GM21528 (cell line): ENCODE data around the gene CDH5.

Experiments used
- ATAC-seq: cut with Tn5 transposase; IDR thresholded peaks from one replicate; pipeline ENCODE4 v1.9.1; 2021; ENCODE audit warnings: mild to moderate bottlenecking, moderate library complexity; ENCODE audit not compliant: unreplicated experiment, low FRiP score

Gene CDH5

DNA sequence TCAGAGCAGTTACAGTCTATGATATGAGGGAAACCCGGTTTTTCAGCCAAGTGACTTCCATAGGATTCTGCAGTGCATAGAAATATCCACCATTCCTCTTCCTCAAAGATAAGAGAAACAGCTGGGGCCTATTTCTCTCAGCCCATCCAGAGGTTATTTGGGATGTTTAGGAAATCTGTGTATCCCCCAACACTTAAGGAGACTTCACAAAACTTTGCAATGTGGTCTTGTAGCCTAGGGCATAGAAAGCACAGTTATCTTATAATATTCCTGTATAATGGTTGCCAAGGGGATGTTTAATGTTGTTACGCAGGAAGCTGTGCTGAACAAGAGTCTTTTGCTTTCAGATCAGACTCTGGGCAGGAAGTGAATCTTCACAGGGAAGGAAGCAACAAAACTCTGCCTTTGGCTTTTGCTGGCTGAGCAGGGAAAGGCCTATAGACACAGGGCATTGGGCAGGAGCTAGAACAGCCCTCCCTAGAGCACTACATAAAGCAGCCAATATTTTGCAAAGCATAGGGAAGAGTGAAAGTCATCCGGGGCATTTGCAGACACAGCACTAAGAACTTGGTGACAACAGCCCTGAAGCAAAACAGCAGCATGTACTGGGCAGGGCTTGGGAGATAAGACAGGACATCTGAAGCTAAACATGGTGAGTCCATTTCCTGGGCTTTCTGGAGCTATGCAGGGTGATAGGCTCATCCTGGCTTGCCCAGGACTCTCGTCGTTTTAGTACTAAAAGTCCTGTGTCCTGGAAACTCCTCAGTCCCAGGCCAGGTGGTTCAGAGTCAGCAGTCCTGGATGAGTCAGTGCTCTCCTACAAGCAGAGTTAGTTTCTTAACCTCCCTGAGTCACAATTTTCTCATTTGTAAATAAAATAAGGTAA lies 41.9 kb downstream of the CDH5 start:
- no peak for ATAC-seq

DNA sequence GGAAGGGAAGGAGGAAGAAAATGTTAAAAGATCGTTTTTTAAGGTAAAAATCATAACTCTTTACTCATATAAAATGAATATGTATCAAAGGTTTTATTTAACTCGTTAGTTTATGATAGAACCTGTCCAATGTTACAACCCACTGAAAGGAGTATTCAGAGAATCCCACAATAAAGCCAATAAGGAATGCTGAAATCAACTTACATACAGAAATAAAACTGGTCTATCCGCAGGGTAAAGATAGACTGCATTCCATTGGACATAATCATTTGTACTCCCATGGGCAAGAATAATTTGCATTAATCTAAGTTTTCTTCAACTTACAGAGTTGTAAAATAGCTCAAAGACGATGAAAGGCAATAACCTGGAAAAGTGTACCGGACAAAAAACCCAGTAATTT lies 42.7 kb downstream of the CDH5 start:
- no peak for ATAC-seq

DNA sequence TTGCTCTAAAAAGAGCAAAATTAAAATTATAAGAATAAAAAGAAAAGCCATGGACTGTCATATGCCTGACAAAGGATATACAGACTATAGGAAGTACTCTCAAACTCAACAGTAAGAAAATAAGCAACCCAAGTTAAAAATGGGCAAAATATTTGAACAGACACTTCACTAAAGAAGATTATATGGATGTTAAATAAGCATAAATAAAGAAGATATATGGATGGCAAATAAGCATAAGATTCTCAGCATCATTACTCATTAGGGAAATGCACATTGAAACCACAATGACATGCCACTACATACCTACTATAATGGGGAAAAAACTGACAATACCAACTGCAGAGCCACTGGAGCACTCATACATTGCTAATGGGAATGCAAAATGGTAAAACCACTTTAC lies 45.7 kb downstream of the CDH5 start:
- no peak for ATAC-seq

DNA sequence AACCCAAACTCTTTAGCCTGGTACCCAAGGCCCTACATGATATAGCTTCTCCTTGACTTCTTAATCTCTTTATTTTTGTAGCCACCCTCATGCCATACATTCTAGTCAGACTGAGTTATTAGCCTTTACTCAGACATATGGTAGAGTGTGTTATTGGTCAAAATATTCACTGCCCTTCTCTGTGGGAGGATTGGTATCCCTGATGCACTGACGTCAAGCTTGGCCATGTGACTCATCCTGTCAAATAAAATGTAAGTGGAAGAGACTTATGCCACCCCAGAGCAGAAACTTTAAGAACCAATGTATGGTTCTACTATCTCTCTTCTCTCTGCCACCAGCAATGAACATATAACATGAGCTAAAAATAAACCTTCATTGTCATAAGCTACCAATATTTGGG lies 48.4 kb downstream of the CDH5 start:
- ATAC-seq, result no peak

DNA sequence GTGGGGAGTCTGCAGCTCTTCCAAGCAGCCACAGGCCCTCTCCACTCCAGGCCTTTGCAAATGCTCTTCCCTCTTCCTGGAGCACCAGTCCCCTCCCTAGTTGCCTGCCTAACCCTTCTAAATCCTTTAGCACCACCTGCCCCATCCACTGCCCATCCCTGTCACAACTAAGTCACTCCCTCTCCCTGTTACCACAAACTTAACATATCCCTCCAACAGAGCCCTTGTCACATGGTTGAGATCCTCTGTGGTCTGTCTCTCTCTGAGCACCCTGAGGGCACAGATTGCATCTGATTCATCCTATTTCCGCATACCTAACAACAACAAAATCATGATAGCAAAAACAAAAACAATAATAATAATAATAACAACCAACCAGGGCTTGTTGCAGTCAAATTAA lies 49.6 kb downstream of the CDH5 start:
- ATAC-seq, result no peak

DNA sequence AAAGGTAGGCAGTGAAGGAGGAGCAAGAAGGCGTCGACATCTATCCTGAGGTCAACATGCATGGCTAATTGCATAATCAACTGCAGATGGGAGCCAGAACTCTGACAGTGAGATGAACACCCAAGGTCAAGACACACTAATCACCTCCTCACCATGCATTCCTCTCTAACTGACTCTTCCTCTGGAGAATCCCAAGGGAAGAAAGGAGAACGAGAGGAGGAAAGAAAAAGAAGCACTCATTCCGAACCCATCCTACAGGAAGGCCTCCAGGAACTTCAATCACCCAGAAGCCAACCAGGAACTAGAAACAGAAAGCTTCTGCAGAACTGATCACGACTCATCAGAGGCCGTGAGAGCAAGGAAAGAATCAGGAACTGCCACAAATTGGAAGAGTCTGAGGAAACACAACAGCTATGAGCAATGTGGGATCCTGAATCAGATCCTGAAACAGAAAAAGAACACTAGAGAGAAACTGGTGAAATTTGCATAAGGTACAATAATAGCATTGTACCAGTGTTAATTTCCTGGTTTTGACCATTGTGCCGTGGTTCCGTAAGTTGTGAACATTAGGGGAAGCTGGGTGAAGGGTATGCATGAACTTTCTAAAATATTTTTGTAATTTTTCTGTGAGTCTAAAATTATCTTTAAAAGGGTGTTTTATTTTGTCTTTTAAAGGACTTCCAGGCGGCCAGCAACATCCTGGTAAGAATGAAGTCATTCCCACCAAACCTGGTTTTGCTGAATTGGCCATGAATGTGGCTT lies 50.6 kb downstream of the CDH5 start:
- no peak for ATAC-seq

DNA sequence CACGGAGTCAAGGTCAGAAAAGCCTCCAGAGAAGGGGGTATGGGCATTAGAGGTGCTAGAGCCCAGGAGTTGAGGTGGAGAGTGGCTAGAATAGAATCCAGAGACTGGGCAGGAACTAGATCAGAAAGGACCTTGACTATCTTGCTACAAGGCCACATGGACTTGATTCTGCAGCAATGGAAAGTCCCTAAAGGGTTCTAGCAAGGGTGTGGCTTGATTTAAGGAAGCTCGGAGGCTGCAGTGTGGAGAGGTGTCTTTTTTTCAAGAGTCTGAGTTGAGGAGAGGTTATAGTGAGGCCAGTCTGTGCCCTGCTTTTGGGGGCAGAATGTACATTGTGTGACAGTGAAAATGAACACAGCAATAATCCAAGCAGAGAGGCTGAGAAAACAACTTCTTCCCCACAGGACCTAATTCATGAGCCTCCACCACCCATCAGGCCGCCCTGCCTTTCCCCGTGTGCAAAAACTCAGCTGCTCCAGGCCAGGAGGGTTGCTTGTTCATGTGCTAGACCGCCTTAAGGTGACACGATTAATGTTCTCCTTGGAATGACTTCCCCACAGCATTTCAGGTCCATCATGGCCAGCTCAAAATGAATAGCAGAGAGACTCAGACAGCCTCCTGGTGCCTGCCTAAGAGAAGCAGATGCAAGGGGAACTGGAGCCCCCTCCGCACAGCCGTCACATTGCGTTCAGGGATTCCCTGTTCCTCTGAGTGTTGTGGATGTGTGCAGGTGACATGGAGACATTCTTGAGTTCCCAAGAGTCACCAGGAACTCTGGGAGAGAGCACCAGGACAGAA lies 51.9 kb downstream of the CDH5 start:
- ATAC-seq, result no peak

DNA sequence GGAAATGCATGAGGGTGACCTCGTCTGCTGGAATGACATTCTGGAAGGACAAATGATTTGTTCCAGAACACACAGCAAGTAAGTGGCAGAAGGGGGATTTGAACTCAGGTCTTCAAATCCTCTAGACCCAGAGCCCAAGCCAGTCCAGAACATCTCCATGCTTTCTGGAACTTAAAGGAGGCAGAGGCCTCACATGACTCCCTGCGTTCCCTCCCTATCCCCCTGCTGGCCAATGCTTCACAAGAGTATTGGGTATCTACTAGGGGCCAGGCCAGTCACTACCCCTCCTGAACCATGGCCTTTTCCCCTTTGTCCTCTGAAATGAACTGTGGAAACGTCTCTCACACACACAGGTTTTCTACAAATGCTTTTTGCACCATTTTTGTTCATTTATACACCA lies 53.0 kb downstream of the CDH5 start:
- ATAC-seq, result no peak

DNA sequence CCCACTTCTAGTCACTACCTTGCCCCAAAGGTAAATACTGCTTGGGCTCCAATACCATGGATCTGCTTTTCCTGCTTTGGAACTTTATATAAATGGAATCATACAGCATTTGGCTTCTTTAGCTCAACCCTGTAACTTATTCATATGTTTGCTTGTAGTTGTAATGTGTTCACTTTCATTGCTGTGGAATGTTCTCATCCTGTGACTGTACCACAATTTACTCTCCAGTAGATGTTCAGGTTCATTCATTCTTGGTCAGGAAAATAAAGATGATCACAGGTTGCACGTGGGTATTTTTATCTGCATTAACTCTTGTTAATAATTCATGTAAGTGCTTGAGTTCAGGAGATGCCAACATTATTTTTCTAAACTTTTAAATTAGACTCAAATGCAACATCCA lies 53.9 kb downstream of the CDH5 start:
- ATAC-seq, result no peak

DNA sequence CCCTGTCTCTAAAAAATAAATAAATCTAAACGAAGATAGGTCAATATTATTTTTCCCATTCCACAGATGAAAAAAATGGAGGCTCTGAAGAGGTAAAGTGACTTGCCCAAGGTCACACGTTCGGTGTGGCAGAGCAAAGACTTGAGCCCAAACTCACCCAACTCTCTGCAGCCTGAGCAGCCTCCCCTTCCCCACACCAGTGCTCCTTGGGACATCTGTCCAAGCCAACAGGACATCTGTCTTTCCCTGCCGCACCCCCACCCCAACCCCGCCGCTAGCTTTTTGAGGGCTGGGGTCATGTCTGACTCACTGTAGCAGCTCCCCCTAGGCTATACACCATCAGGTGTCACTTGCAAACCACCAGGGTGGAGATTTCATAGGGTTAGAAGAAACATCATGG lies 55.4 kb downstream of the CDH5 start:
- ATAC-seq, result no peak

DNA sequence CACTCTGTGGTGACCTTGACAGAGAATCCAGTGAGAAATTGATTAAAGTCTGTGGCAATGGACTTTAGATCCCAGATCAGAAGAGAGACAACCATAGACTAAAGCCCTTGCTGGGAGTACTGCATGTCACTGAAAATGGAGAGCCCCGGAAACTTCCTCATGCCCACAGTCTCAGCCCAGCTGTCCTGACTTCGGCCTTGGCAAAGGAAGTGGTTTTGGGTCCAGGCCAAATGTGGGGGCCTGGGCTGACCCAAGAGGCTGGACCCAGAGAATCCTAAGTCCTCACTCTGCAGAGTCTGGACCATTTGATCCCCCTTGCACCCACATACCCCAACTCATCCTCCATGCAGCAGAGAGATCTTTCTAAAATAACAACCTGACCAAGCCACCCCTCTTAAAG lies 55.9 kb downstream of the CDH5 start:
- no peak for ATAC-seq

DNA sequence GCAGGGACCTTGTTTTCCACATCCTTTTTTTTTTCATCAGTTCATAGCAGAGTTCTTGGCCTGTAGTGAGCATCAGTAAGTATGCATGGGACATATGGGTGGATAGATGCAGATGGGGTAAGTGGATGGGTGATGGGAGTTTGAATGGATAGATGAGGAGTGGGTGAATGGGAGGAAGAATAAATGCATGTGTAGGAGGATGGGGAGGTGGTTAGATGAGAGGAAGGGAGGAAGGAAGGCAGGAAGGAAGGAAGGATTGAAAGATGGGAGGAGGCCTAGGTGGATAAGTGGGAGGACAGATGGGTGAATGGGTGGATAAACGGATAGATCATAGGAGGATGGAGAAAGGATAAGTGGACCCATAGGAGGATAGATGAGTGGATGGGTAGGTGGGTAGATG lies 56.7 kb downstream of the CDH5 start:
- no peak for ATAC-seq

DNA sequence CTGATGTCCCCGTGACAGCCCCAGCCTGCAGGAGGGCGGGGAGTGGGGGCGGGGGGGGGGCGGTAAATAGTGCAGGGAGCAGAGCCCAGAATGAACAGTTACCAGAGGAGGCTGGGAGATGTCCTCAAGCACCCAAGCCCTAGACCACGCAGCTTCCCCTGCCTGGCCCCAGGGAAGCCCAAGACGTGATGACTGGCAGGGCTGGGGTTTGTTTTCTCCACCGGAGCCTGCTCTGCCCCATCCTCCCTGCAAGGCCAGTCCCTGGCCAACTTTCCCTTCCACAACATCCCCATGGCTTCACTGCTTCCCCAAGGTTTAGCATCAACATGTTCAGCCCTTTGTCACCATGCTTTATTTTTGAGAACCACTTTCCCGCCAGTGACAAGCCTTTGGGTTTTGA lies 59.2 kb downstream of the CDH5 start:
- ATAC-seq, result no peak

DNA sequence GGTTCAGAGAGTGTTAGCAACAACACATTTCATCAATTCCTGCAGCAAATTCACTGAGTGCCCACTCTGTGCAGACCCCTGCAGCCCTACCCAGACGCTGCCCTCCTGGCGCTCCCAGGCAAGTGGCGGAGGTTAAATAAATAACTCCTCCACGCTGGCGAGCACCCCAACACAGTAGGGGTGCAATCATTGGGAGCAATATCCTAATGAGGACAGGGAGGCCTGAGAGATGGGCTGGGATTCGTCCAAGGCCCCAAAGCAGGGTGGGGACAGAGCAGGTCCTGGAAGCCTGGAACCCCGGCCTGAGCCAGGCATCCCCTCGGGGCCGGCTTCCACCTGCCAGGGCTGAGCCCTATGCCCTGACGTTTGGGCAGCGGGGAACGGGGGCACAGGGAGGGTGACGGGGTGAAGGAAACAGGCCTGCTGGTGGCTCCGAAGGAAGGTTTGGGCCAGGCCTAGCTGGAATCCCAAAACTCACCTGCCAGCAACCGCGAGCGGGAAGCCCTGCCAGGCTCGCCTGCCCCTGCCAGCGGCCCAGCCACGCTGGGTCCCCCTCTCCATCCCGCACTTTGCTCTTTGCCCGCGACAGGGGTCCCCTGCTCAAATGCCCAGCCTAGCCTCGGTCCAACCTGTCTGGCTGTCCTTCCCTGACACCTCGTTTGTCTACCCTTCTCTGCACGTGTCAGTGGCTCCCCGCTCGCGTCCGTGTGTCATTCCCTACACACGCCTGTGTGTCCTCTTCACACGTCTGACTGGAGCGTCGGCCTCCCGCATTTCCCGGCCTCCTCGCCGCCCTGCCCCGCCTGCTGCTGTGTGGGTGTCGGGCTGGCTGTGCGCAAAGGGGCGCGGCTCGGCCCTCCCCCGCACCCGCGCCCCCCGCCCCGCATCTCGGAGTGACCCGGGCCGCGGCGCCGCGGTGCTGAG lies 59.9 kb downstream of the CDH5 start:
- no peak for ATAC-seq

DNA sequence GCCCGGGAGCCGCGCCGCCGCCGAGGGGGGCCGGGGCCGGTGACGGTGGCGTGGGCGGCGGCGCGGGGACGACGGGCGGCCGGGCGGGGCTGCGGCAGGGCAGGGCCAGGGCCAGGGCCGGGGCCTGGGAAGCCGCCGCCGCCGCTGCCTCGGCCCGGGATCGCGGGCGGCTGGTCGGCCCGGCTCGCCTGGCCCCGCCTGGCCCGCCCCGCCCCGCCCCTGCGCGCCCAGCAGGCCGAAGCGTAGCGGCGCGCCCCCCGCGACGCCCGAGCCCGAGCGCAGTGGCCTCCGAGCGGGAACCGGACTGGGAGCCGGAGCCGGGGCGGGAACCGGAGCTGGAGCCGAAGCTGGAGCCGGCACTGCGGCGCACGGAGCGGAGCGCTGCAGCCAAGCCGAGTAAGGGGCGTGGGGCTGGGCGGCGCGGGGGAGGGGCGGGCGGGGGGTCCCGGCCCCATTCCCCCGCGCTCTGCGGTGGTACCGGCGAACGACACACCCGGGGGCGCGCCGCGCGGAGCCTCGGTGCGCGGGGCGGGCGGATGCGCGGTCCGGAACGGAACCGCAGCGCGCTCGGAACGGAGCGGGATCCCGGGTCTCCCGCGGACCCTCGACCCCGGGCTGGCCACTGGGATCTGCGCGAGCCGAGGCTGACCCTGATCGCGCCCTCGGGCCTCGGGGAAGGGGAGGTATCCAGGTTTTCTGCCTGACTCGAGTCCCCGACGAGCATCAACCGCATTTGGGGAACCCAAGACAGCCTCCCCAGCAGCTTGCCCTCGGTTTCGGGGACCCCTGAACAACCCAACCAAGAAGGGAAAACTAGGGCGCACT lies 60.8 kb downstream of the CDH5 start, which contains the start of gene BEAN1:
TSS of gene BEAN1 (plus strand) at position 260 of the 825 bp plus-strand sequence. CDS start 10,382 bp downstream, outside the sequence.
- no peak for ATAC-seq

DNA sequence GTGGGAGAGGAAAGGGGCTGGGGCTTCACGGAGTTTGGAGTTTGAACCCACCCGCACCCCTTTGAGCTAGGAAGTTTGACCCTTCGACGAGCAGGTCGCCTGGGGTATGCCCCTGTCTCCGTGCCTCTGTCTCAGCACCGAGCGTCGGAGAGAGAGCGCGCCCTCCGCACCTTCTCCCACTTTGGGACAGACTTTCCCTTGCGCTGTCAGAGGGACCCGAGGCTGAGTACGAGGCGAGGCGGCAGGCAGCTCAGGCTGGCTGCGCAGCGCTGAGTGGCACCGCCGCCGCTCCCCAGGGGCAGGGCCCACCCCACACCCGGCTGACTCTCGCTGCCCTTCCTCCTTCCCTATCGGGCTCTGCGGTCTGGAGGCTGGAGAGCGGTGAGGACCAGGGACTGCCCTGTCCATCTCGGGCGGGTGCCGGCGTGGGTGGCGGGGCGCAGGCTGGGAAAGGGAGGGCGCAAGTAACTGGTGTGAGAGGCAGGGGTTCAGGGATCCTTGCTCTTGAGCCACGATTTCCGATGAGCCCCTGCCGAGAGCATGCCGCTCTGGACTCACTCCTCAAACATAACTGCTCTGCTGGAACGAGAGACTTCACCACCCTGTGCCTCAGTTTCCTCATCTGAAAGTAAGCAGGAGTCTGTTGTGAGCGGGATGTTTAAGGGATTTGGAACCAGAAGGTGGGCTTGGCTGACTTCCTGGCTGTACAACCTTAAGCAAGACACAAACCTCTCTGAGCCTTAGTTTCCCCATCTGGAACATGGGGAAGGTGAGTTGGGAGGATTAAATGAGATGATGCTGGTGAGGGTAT lies 61.6 kb downstream of the CDH5 start:
- ATAC-seq, result no peak

DNA sequence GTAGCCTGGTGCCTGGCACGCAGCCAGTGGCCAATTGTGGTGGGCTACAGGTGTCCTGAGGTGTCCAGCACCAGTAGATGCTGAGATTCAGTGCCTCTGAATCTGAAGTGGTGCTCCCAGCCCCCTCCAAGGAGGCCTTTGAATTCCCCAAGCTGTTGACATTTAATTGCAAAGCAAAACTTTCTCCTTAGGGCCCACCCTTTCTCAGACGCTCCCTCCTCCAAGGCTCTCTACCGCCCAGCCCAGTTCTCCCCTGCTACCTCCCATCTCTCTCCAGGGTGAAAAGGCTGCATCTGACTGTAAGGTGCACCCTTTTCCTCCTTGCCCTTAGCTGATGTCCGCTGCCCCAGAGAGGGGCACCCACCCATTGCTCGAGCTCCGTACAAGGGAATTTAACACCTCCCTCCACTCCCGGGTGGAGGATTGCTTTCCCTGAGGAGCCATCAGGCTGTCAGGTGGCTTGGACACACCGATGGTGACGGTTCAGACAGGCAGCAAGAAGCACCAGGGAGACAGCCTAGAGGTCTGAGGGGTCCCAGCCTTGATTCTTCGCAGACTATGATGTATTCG lies 62.3 kb downstream of the CDH5 start:
- ATAC-seq, result no peak
